GM12865 (cell line): ENCODE measurements around the gene AVP.
"Not testable (repeated sequence)": the region's sequence is repeated elsewhere in the genome, so short reads cannot be mapped to it uniquely, and the experiment has no call there.

Source experiments
- DNase-seq: peaks from one replicate; pipeline ENCODE4 v3.0.0; 2010; ENCODE audit warnings: low read depth
- H3K4me3 ChIP-seq: 2 replicates; pipeline ENCODE4 v1.5.1; 2011; ENCODE audit warnings: mild to moderate bottlenecking, low read depth, low read length, control low read depth
- TF ChIP-seq, protein P1 (sequence below): IDR thresholded peaks from 2 replicates; pipeline ENCODE4 v1.5.1; 2011; ENCODE audit warnings: low read length, control low read depth, low read depth, inconsistent platforms; ENCODE audit not compliant: insufficient read depth; ENCODE audit errors: missing control alignments

The AVP gene

DNA sequence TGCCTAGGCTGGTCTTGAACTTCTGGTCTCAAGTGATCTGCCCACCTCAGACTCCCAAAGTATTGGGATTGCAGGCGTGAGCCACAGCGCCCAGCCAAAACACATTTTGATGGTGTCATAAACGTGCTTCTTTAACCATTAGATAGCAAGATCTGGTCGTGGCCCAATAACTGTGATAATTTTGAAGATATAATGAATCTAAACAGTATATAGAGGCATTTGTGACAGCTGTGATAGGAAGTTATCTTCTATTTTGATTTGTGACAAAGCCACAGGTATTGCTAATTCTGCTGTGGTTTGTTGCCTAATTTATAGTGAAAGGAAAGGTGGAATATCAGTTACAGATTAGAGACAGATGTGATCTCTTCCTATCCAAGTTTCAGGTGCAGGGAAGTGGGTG, 13.8 kb downstream of the AVP start:
- TF ChIP-seq, protein P1, sequence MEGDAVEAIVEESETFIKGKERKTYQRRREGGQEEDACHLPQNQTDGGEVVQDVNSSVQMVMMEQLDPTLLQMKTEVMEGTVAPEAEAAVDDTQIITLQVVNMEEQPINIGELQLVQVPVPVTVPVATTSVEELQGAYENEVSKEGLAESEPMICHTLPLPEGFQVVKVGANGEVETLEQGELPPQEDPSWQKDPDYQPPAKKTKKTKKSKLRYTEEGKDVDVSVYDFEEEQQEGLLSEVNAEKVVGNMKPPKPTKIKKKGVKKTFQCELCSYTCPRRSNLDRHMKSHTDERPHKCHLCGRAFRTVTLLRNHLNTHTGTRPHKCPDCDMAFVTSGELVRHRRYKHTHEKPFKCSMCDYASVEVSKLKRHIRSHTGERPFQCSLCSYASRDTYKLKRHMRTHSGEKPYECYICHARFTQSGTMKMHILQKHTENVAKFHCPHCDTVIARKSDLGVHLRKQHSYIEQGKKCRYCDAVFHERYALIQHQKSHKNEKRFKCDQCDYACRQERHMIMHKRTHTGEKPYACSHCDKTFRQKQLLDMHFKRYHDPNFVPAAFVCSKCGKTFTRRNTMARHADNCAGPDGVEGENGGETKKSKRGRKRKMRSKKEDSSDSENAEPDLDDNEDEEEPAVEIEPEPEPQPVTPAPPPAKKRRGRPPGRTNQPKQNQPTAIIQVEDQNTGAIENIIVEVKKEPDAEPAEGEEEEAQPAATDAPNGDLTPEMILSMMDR, result no peak
- H3K4me3 ChIP-seq, result no peak overlapping the region
- no peak for DNase-seq

DNA sequence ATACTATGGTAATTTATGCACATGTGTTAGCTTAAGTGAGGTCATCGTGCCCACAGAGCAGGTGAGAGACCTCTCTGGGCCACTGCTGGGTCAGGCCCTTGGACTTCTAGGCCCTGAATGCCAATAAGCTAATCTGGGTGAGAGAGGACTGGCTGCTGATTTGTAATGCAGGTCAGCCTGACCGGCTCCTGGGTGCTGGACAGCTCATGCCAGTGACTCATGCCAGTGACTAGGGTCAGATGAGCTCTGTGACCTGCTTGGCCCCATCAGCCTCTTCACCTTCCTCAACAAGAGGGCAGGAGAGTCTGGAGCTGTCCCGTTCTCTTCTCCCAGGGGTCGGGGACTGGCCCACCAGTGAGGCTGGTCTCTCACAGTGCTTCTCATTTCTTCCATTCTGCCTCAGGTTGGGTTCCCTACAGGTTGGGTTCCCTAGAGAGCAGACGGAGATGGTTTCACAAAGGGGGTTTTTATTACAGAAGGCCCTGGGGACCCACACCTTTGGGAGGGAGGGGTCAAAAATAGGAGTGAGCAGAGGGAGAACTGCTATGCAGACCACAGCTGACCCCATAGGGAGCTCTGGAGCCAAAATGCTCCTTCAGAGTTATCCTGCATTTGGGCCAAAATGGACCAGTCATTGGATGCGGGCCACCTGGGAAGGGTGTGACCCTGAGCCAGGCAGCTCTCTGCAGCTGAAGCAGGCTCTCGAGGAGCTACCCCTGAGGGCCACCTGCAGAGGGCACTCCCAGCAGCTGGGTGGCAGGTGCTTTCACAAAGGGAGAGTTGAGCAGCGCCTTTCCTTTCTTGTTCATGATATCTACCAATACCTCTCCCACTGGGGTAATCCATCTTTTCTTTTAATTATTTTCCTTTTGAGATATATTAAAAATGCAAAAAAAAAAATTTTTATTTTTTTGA, 15.3 kb downstream of the AVP start:
- TF ChIP-seq, protein P1, result peak; percentile 31
- DNase-seq, result peak; percentile 26
- H3K4me3 ChIP-seq, result no peak overlapping the region

DNA sequence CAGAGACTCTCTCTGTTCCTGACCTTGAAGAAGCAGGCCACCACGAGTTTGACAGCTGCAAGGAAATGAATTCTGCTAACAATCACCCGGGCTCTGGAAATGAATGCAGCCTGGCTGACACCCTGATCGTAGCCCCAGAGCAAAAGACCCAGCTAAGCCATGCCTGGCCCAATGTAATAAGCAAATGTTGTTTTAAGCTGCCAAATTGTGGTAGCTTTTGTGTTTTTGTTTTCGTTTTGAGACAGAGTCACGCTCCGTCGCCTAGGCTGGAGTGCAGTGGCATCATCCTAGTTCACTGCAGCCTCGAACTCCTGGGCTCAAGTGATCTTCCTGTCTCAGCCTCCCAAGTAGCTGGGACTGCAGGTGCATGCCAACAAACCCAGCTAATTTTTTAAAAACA, 16.4 kb downstream of the AVP start:
- TF ChIP-seq, protein P1, result no peak
- peak; percentile 67 for DNase-seq
- H3K4me3 ChIP-seq, result no peak overlapping the region

DNA sequence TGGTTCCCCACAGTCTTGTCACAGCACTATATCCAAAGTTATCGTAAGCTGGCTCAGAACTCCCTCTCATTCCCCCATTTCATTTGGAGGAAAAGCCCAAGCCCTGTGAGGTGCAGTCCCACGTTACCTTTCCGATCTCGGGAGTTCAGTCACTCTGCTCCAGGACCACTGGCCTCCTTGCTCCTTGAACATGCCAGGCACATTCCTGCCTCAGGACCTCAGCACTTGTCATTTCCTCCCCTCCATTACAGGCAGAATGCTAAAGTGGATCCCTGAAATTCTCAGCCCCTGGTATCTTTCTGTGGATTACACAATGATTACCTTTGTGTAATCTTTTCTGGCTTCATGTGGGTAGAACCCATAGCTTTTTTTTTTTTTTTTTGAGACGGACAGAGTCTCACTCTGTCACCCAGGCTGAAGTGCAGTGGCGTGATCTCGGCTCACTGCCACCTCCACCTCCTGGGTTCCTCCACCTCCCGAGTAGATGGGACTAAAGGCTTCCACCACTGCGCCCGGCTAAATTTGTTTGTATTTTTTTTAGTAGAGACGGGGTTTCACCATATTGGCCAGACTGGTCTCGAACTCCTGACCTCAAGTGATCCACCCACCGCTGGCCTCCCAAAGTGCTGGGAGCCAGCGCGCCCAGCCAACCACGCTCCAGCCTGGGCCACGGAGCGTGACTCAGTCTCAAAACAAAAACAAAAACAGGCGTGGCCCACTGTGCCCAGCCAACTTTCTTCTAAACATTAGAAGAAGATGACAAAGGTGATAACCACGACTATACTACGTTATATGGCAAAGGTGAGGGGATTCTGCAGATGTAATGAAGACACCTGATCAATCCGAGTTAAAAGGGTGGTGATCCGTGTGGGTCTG, 17.1 kb downstream of the AVP start:
- TF ChIP-seq, protein P1, result no peak
- H3K4me3 ChIP-seq, result no peak overlapping the region
- DNase-seq, result peak; percentile 63

DNA sequence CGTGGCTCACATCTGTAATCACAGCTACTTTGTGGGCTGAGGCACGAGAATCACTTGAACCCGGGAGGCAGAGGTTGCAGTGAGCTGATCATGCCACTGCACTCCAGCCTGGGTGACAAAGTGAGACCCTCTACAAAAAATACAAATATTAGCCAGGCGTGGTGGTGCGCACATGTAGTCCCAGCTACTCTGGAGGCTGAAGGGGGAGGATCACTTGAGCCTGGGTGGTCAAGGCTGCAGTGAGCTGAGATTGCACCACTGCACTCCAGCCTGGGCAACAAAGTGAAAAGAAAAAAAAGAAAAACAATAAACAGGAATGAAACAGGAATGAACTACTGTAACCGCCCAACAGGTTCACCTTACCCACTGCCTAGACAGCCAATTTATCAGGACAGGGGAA, 20.4 kb downstream of the AVP start:
- not testable (repeated sequence) for DNase-seq, H3K4me3 ChIP-seq

DNA sequence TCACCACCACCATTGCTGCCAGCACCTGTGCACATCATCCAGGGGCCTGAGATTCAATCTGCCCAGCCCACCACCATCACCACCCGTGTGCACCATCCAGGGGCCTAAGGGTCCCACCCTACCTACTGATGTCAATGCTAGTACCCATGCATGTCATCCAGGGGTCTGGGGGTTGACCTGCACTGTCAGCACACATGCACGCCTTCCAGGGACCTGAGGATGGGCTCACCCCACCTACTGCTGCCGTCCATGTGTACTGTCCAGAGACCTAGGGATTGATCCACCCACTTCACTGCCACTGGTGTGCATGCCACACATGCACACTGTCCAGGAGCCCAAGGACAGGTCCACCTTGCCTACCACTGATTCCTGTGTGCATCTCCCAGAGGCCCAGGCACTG, 25.0 kb downstream of the AVP start:
- H3K4me3 ChIP-seq, result no peak overlapping the region
- TF ChIP-seq, protein P1, result no peak
- DNase-seq, result no peak

DNA sequence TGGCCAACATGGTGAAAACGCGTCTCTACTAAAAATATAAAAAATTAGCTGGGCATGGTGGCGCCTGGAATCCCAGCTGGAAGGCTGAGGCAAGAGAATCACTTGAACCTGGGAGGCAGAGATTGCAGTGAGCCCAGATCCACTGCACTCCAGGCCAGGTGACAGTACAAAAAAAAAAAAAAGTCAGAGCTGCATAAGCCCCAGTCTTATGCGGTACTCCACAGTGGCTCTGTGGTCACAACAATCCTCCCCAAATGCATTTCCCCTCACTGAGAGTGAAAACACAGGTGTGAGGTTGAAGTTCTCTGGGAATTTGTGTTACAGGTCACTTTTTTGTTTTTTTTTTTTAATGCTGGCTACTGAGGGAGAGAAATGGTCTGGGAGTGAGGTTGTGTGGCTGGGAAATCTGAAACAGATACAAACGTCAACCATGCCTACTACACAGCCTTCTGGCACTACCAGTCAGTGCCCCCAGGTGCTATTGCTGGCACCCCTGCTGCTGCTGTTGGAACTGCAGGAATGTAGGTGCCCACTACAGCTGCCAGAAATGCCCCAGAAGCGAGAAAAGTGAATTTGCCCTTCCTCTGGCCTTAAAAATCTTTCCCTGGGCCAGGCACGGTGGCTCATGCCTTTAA, 33.0 kb downstream of the AVP start:
- TF ChIP-seq, protein P1, result no peak
- DNase-seq, result no peak
- H3K4me3 ChIP-seq, result no peak overlapping the region
